Central memory CD8-positive, alpha-beta T cell (primary cell): ENCODE data around the gene AHDC1.

Source experiments
- ATAC-seq: fragments of 150-1000 bp; cut with Tn5 transposase; replicated peaks from 2 replicates; pipeline ENCODE4 v1.10.0; 2022; ENCODE audit warnings: mild to moderate bottlenecking, moderate FRiP score, moderate number of reproducible peaks; ENCODE audit not compliant: poor library complexity, severe bottlenecking; ENCODE audit errors: extremely low read depth
- DNase-seq, 2 donors: peaks; one replicate each; pipeline ENCODE4 v3.0.0; 2021; ENCODE audit warnings: low spot score in 2 of 2
- H3K27ac Mint-ChIP-seq: one replicate; pipeline ENCODE4 v1.8.0; 2022; ENCODE audit warnings: low read depth, mild to moderate bottlenecking, moderate library complexity, mixed read lengths
- H3K27me3 Mint-ChIP-seq: one replicate; pipeline ENCODE4 v1.8.0; 2022; ENCODE audit warnings: mixed read lengths
- H3K36me3 Mint-ChIP-seq: one replicate; pipeline ENCODE4 v1.8.0; 2022; ENCODE audit warnings: mild to moderate bottlenecking, moderate library complexity, mixed read lengths; ENCODE audit not compliant: insufficient read depth
- H3K4me1 Mint-ChIP-seq: one replicate; pipeline ENCODE4 v1.8.0; 2022; ENCODE audit warnings: mixed read lengths
- H3K4me3 Mint-ChIP-seq: one replicate; pipeline ENCODE4 v1.8.0; 2022; ENCODE audit warnings: mild to moderate bottlenecking, moderate library complexity, mixed read lengths
- H3K9me3 Mint-ChIP-seq: one replicate; pipeline ENCODE4 v1.8.0; 2022; ENCODE audit warnings: mixed read lengths

AHDC1 gene

DNA sequence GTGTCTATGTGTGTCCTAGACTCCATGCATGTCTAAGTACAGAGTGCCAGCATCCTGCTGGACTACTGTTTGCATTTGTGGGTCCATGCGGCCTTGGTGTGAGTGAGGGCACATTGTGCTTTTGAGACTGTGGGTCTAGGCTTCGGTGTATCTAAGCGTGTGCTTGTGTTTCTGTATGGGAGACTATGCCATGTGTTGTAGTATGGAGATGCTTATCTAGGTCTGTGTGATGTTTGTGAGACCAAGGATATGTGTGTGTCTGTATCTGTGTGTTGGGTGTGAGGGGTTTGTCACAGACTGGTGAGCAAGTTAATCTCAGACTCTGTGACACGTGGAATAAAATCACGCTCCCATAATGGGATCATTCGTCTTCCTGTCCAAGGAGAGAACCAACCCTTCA, 14.5 kb downstream of the AHDC1 start:
- no peaks in the 10 kb centered on the region for H3K36me3 Mint-ChIP-seq

DNA sequence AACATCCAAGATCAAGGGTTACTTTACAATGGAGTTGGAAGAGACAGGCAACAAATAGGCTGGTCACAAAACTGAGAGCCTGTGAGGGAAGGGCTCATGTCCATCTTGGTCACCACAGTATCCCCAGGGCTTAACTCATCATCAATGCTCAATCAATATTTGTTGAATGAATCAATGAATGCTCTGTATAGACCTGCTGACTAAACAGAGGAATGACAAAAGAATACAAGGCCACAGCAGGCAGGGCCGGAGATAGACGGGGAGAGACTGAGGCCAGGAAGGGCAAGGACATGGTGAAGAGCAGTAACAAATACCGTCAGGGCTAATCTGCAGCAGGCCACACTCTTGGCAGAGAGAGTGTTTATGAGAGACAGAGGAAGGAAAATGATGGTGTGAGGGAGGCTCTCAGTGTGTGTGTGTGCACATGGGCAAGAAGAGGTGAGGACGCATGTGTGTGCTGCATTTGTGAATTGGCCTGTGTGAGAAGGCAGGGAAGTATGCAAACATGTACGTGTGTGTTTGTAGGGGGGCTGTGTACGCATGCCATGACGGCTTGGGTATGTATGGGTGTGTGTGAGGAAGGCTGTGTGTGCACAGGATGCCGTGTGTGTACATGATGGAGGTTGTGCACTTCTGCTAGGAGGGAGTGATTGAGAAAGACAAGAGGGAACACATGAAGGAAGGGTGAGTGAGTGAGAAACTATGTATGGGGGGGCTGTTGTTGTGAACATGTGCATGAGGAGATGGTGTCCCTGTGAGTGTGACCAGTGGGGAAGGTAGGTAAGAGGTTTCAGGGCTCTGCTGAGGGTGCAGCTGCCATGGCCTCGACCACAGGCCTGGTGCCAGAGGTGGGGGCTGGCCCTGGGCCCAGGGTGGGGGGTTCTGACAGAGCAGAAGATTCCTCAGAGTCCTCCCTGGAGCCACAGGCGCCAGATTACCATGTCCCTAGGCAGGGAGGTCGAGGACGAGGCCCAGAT, 15.4 kb downstream of the AHDC1 start:
- no peaks in the 10 kb centered on the region for H3K9me3 Mint-ChIP-seq
- H3K27ac Mint-ChIP-seq, result no peak overlapping the region
- DNase-seq (no peak), ATAC-seq (no peak)
- H3K4me1 Mint-ChIP-seq, result peaks cover 2% of the 10 kb centered on the region
- H3K4me3 Mint-ChIP-seq, result no peak overlapping the region
- no peaks in the 10 kb centered on the region for H3K27me3 Mint-ChIP-seq
- H3K36me3 Mint-ChIP-seq, result no peaks in the 10 kb centered on the region

More for the DNA sequence above, 14.5 kb downstream of the AHDC1 start:
- H3K27me3 Mint-ChIP-seq, result no peaks in the 10 kb centered on the region
- DNase-seq (no peak), ATAC-seq (no peak)
- no peaks in the 10 kb centered on the region for H3K4me1 Mint-ChIP-seq
- no peaks in the 10 kb centered on the region for H3K9me3 Mint-ChIP-seq
- no peak overlapping the region for H3K4me3 Mint-ChIP-seq
- H3K27ac Mint-ChIP-seq, result no peak overlapping the region

- no peak overlapping the region for H3K27ac Mint-ChIP-seq
- H3K4me3 Mint-ChIP-seq, result no peak overlapping the region
- DNase-seq (no peak), ATAC-seq (no peak)
- no peaks in the 10 kb centered on the region for H3K27me3 Mint-ChIP-seq
- H3K9me3 Mint-ChIP-seq, result no peaks in the 10 kb centered on the region
- H3K4me1 Mint-ChIP-seq, result peaks cover 16% of the 10 kb centered on the region
- no peaks in the 10 kb centered on the region for H3K36me3 Mint-ChIP-seq
Observed at GRCh38 chr1:27585684-27586083, 18.3 kb downstream of the AHDC1 start.

DNA sequence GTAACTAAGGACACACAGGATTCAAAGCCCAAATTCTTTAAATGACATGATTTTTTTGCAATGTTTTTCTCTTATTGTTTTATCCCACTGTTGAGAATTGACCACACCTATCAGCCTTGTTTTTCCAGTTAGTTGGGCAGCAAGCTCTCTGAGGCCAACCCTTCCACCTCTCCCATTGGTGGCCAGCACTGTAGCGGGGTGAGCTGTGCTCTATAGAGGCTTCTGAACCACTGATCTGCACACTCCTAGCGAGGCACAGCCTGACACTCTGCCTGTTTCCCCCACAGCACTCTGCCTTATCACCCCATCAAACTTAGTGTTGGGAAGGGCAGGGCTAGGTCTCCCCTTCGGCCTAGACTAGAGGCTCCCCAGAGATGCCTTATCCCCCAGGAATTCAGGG, 19.5 kb downstream of the AHDC1 start:
- no peak overlapping the region for H3K4me3 Mint-ChIP-seq
- DNase-seq, result no peak

GRCh38 chr1:27583479-27583878, 20.5 kb downstream of the AHDC1 start:
- H3K27me3 Mint-ChIP-seq, result no peaks in the 10 kb centered on the region
- H3K27ac Mint-ChIP-seq, result no peak overlapping the region
- H3K9me3 Mint-ChIP-seq, result no peaks in the 10 kb centered on the region
- H3K4me3 Mint-ChIP-seq, result no peak overlapping the region
- no peak for ATAC-seq
- H3K4me1 Mint-ChIP-seq, result peaks cover 27% of the 10 kb centered on the region
- DNase-seq, result no peak
- peaks cover 2% of the 10 kb centered on the region for H3K36me3 Mint-ChIP-seq

More for the DNA sequence above, 19.5 kb downstream of the AHDC1 start:
- no peaks in the 10 kb centered on the region for H3K27me3 Mint-ChIP-seq
- peaks cover 2% of the 10 kb centered on the region for H3K36me3 Mint-ChIP-seq
- H3K4me1 Mint-ChIP-seq, result peaks cover 20% of the 10 kb centered on the region
- no peak overlapping the region for H3K27ac Mint-ChIP-seq
- no peak for ATAC-seq
- no peaks in the 10 kb centered on the region for H3K9me3 Mint-ChIP-seq

- no peak for DNase-seq
- ATAC-seq, result no peak
- Mint-ChIP-seq H3K27ac (no peak overlapping the region), H3K4me3 (no peak overlapping the region), H3K4me1 (peaks cover 32% of the 10 kb centered on the region), H3K9me3 (no peaks in the 10 kb centered on the region), H3K27me3 (no peaks in the 10 kb centered on the region), H3K36me3 (peaks cover 2% of the 10 kb centered on the region)
Observed at GRCh38 chr1:27581823-27582243, 22.1 kb downstream of the AHDC1 start.

GRCh38 chr1:27577504-27578188, 26.3 kb downstream of the AHDC1 start:
- Mint-ChIP-seq H3K4me3 (no peak overlapping the region), H3K27ac (no peak overlapping the region), H3K4me1 (peaks cover 43% of the 10 kb centered on the region), H3K27me3 (no peaks in the 10 kb centered on the region), H3K9me3 (no peaks in the 10 kb centered on the region), H3K36me3 (peaks cover 2% of the 10 kb centered on the region)
- ATAC-seq (no peak), DNase-seq (no peak)

DNA sequence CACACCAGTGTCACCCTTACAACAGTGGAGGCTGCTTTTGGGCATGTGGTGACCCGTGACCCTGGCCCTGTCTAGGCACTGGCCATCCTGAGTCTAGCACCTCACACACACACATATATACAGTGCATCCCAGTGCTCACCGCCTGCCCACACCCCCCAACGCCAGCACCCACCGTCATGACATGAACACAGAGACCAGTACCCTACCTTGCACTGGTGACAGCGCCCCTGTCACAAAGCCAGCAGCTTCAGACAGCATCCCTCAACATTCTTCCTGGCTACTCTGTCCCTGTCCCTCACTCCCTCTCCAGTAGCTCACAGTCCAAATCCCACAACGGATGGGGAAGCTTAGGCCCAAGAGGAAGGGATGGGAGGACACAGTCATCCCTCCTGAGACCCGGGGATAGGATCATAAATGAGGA, 27.1 kb downstream of the AHDC1 start:
- H3K9me3 Mint-ChIP-seq, result no peaks in the 10 kb centered on the region
- peaks cover 45% of the 10 kb centered on the region for H3K4me1 Mint-ChIP-seq
- ATAC-seq (no peak), DNase-seq (no peak)
- H3K4me3 Mint-ChIP-seq, result no peak overlapping the region
- H3K36me3 Mint-ChIP-seq, result peaks cover 2% of the 10 kb centered on the region
- no peaks in the 10 kb centered on the region for H3K27me3 Mint-ChIP-seq
- H3K27ac Mint-ChIP-seq, result no peak overlapping the region

- Mint-ChIP-seq H3K27ac (no peak overlapping the region), H3K9me3 (no peaks in the 10 kb centered on the region), H3K27me3 (no peaks in the 10 kb centered on the region), H3K4me3 (no peak overlapping the region), H3K4me1 (peaks cover 41% of the 10 kb centered on the region), H3K36me3 (peaks cover 4% of the 10 kb centered on the region)
- no peak for DNase-seq
- ATAC-seq, result no peak
Observed at GRCh38 chr1:27575840-27576331, 28.1 kb downstream of the AHDC1 start.

DNA sequence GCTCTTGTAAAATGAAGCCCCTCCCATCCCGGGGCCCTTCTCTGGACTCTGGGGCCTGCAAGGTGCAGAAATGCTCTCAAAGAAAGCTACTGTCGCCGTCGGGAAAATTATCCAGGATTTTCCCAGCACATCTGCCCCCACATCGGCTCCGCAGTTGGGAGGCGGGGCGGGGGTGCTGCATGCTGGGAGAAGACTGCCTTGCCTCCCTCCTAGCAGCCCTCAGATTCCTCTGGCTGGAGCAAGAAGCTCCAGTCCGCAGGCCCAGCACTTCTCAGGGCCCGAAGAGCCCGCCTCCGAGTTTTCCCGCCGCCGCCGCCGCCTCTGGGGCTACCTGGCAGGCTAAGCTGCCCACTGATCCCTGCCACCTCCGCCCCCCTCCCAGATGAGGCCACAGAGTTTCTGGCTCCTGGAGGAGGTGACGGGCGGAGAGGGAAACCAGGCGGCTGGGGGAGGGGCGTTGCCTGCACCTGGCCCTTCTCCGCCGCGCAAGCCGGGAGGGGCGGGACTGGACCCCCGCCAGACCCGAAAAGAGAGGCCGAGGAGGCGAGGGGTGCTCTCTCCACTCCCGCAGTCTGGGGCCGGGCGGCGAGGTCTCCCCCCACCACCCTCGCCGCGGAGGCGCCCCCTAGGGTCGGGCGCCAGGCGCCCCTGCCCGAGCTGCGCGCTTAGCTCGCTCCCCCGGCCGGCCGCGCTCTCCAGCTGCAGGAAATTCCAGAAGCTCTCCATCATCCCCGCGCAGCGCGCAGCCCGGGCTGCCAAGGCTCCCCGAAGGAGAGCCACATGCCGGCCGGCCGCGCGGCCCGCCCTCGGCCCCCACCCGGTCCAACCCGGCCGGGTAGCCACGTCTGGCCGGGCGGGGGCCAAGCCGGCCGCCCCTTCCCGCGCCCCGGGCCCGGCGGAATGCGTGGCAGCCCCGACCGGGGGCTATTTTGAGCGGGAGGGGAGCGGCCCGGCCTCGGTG, 28.8 kb downstream of the AHDC1 start:
- DNase-seq, result no peak
- H3K4me1 Mint-ChIP-seq, result peaks cover 41% of the 10 kb centered on the region
- H3K9me3 Mint-ChIP-seq, result no peaks in the 10 kb centered on the region
- H3K36me3 Mint-ChIP-seq, result peaks cover 2% of the 10 kb centered on the region
- ATAC-seq, result no peak
- no peak overlapping the region for H3K27ac Mint-ChIP-seq
- H3K27me3 Mint-ChIP-seq, result no peaks in the 10 kb centered on the region
- H3K4me3 Mint-ChIP-seq, result peak overlapping the region; percentile 23

DNA sequence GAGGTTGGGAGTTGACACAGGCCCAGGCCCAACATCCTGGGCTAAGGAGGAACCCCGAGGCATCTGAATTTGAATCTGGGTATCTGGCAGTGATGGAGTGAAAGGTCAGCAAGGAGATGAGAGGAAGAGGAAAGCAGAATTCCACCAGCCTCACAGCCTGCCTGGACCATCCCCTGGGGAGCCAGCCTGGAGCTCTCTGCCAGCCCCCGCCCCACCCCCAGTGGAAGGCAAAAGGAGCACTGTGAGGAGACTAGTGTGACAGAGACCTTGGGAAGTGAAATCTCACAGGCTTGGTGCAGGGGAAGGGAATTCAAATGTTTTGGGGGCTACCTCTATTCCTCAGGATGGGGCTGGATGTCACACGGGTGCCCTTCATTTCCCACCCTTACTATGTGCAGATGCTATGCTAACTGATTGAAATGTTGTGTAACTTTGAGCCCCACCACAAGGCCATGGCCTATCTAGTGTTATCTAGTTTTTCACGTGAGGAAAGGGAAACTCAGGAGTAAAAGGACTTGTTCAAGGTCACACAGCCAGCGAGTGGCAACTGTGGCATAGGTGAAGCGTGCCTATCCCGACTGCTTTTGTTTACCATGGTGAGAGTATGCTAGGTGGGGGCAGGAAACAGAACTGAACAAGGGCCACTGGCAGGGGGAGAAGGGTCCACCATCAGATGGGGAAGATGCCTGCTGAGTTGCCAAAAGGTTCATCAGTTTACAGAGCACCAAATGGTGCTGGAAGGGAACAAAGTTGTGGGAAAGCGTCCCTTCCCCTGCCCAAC, 29.8 kb downstream of the AHDC1 start:
- Mint-ChIP-seq H3K9me3 (no peaks in the 10 kb centered on the region), H3K36me3 (peaks cover 2% of the 10 kb centered on the region), H3K27me3 (no peaks in the 10 kb centered on the region), H3K27ac (peak overlapping the region; percentile 71), H3K4me1 (peaks cover 39% of the 10 kb centered on the region), H3K4me3 (peak overlapping the region; percentile 23)
- ATAC-seq, result no peak
- no peak for DNase-seq
